HG03175 (cell line): ENCODE data around the gene OSGIN1.

Source experiments
- ATAC-seq: cut with Tn5 transposase; IDR thresholded peaks from one replicate; pipeline ENCODE4 v1.9.1; 2021; ENCODE audit warnings: mild to moderate bottlenecking, moderate library complexity; ENCODE audit not compliant: unreplicated experiment

The OSGIN1 gene

GRCh38 chr16:83925957-83926725 lies 26.9 kb upstream of the OSGIN1 start:
- no peak for ATAC-seq

- no peak for ATAC-seq
Observed at GRCh38 chr16:83926726-83927397, 26.2 kb upstream of the OSGIN1 start.

- ATAC-seq = no peak
Observed at GRCh38 chr16:83928341-83929055, 24.5 kb upstream of the OSGIN1 start.

- no peak for ATAC-seq
Observed at GRCh38 chr16:83929811-83930555, 23.1 kb upstream of the OSGIN1 start.

GRCh38 chr16:83930730-83931500 lies 22.1 kb upstream of the OSGIN1 start:
- ATAC-seq = no peak

GRCh38 chr16:83931556-83931955 lies 21.5 kb upstream of the OSGIN1 start:
- no peak for ATAC-seq

- no peak for ATAC-seq
Observed at GRCh38 chr16:83932304-83932703, 20.7 kb upstream of the OSGIN1 start.

- no peak for ATAC-seq
Observed at GRCh38 chr16:83932955-83933673, 19.9 kb upstream of the OSGIN1 start.

- no peak for ATAC-seq
Observed at GRCh38 chr16:83933885-83934683, 19.0 kb upstream of the OSGIN1 start.

- no peak for ATAC-seq
Observed at GRCh38 chr16:83934684-83934977, 18.4 kb upstream of the OSGIN1 start.

GRCh38 chr16:83935005-83935857 lies 17.8 kb upstream of the OSGIN1 start:
- no peak for ATAC-seq

- no peak for ATAC-seq
Observed at GRCh38 chr16:83935858-83936255, 17.2 kb upstream of the OSGIN1 start.

GRCh38 chr16:83936581-83937165 lies 16.4 kb upstream of the OSGIN1 start:
- no peak for ATAC-seq

GRCh38 chr16:83937267-83937666 lies 15.8 kb upstream of the OSGIN1 start:
- no peak for ATAC-seq

GRCh38 chr16:83937922-83938885 lies 14.8 kb upstream of the OSGIN1 start:
- no peak for ATAC-seq

- ATAC-seq = no peak
Observed at GRCh38 chr16:83939266-83939855, 13.7 kb upstream of the OSGIN1 start.
